DMS153 treated with DMSO at 0.1 percent for 48 hours (cell line): ENCODE results near the gene MEST.
"Not testable (repeated sequence)": the region's sequence is repeated elsewhere in the genome, so short reads cannot be mapped to it uniquely, and the experiment has no call there.

Source experiments
- DNase-seq: peaks from one replicate; lab custom pipeline; 2025; ENCODE audit not compliant: unreplicated experiment; lab: John Stamatoyannopoulos, UW

Gene MEST

GRCh38 chr7:130521258-130521951, 29.5 kb downstream of the MEST start:
- DNase-seq: no peak

GRCh38 chr7:130523519-130524125, 31.7 kb downstream of the MEST start:
- DNase-seq: not testable (repeated sequence)

GRCh38 chr7:130524628-130525027, 32.7 kb downstream of the MEST start:
- DNase-seq: no peak

- DNase-seq: not testable (repeated sequence)
Observed at GRCh38 chr7:130527752-130528355, 36.0 kb downstream of the MEST start.

- DNase-seq: no peak
Observed at GRCh38 chr7:130529417-130529816, 37.5 kb downstream of the MEST start.

GRCh38 chr7:130537894-130538293, 46.0 kb downstream of the MEST start:
- not testable (repeated sequence) for DNase-seq

DNA sequence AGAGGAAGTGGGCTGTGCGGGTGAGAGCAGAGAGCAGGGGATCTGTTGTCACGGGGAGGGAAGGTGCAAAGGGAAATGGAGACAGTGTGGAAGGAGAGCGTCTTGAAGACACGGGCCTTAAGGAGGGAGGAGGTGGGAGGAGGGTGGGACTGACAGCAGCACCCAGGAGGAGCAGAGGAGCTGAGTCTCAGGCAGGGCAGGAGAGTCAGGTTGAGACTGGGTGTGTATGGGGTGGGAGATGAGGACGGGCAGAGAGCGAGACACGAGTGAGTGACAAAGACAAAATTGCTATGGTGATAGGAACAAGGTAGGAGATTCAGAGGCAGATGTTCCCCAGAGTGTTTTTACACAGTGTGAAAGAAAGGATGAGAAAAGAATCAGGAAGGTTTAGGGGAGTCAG, 49.4 kb downstream of the MEST start:
- not testable (repeated sequence) for DNase-seq

DNA sequence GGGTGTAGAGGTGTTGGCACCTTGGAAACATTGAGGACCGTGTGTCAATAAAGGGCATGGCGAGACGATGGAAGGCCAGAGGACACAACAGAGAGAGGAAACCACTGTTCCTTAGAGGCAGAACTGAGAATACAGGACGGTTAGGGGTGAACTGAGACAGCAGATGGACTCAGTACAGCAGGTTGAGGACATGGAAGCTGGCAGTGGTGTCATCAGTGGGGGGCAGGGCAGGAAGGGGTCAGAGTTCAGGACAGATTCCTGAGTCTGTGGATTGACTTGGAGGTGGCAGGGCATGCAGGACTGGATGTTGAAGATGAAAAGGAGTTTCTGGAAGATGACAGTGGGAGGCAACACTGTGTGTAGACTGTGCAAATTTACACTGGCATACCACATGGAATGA, 50.4 kb downstream of the MEST start:
- DNase-seq: not testable (repeated sequence)

DNA sequence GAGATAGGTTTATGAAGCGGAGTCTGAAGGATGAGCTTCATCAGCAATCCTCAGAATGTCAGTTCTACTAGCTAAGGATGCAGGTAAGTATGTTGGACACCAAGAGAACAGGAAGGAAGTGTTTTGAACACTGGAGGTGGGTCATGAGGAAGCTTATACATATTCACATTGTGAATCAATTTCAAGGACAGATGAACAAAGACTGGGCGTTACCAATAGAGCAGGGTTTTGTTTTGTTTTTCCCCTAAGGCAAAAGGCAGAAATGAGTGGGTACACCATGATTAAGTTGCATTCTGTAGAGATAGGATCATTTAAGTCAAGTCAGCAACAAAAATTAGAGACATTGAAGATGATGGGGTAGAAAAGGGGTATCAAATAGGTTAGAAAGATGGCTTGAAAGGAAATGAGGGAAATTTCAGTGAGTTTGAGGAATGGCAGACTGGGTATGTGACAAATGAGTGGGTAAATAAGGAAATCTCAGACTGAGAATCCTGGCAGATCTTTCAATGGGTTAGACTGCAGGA, 51.7 kb downstream of the MEST start:
- DNase-seq: no peak

GRCh38 chr7:130544356-130544755, 52.5 kb downstream of the MEST start:
- DNase-seq: no peak

GRCh38 chr7:130553398-130554029, 61.6 kb downstream of the MEST start:
- no peak for DNase-seq

DNA sequence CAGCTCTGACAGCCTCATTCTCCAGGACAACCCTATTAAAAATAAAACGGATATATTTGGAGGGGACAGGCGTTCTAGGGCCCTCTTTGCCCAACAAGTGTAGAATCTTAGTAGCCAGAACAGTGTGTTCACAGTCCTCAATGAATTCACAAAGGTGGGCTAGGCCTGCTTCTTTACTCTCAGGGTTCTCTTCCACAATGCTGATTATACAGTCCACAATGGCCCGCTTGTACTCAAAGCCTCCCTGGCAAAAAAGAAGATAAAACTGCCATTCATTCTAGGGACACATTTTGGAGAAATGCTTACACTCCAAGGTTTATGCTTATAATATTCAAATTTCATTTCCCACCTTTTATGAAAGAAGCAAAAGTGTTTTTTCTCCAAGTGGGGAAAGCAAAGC, 62.6 kb downstream of the MEST start:
- no peak for DNase-seq
